Colon (tissue), 2 donors: ENCODE measurements around the gene DOCK3.

Source experiments
- FAIRE-seq: peaks from 2 replicates; lab custom pipeline; 2012; peaks lifted over from hg19 to GRCh38; lab: Jason Lieb, UNC
- donor health status: control.
- donor health status: control.

The DOCK3 gene

GRCh38 chr3:50674349-50675178 is at the start of gene DOCK3:
DOCK3 (plus strand) TSS chr3:50674927; CDS start chr3:50675264, 337 bp downstream.
- FAIRE-seq, result no peak

- FAIRE-seq, result no peak
Observed at GRCh38 chr3:50625231-50626182, 49.2 kb upstream of the DOCK3 start.

- no peak for FAIRE-seq
Observed at GRCh38 chr3:50626401-50626800, 48.3 kb upstream of the DOCK3 start.

- no peak for FAIRE-seq
Observed at GRCh38 chr3:50627407-50628051, 47.2 kb upstream of the DOCK3 start.

- FAIRE-seq, result no peak
Observed at GRCh38 chr3:50628601-50629000, 46.1 kb upstream of the DOCK3 start.

- no peak for FAIRE-seq
Observed at GRCh38 chr3:50630394-50630793, 44.3 kb upstream of the DOCK3 start.

- FAIRE-seq, result no peak
Observed at GRCh38 chr3:50630877-50631276, 43.9 kb upstream of the DOCK3 start.

GRCh38 chr3:50632450-50632849 is 42.3 kb upstream of the DOCK3 start:
- FAIRE-seq, result no peak

- FAIRE-seq, result no peak
Observed at GRCh38 chr3:50633230-50633790, 41.4 kb upstream of the DOCK3 start.

- FAIRE-seq, result no peak
Observed at GRCh38 chr3:50635066-50635465, 39.7 kb upstream of the DOCK3 start.

- no peak for FAIRE-seq
Observed at GRCh38 chr3:50637011-50637410, 37.7 kb upstream of the DOCK3 start.

GRCh38 chr3:50637945-50638344 is 36.8 kb upstream of the DOCK3 start:
- FAIRE-seq, result no peak

GRCh38 chr3:50639055-50639494 is 35.7 kb upstream of the DOCK3 start:
- FAIRE-seq, result no peak

GRCh38 chr3:50642382-50642781 is 32.3 kb upstream of the DOCK3 start:
- FAIRE-seq, result no peak

- no peak for FAIRE-seq
Observed at GRCh38 chr3:50644561-50644960, 30.2 kb upstream of the DOCK3 start.

- FAIRE-seq, result no peak
Observed at GRCh38 chr3:50645378-50645777, 29.3 kb upstream of the DOCK3 start.

- no peak for FAIRE-seq
Observed at GRCh38 chr3:50648313-50648712, 26.4 kb upstream of the DOCK3 start.

- no peak for FAIRE-seq
Observed at GRCh38 chr3:50648944-50649343, 25.8 kb upstream of the DOCK3 start.

GRCh38 chr3:50649451-50649931 is 25.2 kb upstream of the DOCK3 start:
- FAIRE-seq, result no peak

- no peak for FAIRE-seq
Observed at GRCh38 chr3:50650018-50650417, 24.7 kb upstream of the DOCK3 start.

GRCh38 chr3:50651445-50651844 is 23.3 kb upstream of the DOCK3 start:
- no peak for FAIRE-seq
